ENCODE measurements around the gene SBK2. TPM values are rescaled to one million over a fixed set of nuclear protein-coding genes. Genes with fewer than 3 reads are reported as not detected.

The SBK2 gene
- total and polyA plus RNA-seq, 12 donors: 0.39 to 14.1 (median 2.0) TPM

- DNase-seq (no peak), ATAC-seq (no peak)
- intact Hi-C loops (cut with DNase I): no loop called here
- H3K27me3 ChIP-seq: no peaks in the 10 kb centered on the region
- 85 to 86% methylated on average over 5 of the region's 5 CpGs for WGBS, 2 donors
- no peaks in the 10 kb centered on the region for H3K36me3 ChIP-seq
- H3K9me3 ChIP-seq: no peaks in the 10 kb centered on the region
- no peak for TF ChIP-seq CTCF (IDR thresholded peaks at IDR 0.05)
- no peak overlapping the region for H3K4me3 ChIP-seq
- H3K4me1 ChIP-seq: no peaks in the 10 kb centered on the region
- no peak overlapping the region for H3K27ac ChIP-seq
Measured at GRCh38 chr19:55538132-55538531, 1.2 kb upstream of the SBK2 start.

- DNase-seq: no peak
- no peaks in the 10 kb centered on the region for H3K4me1 ChIP-seq
Measured at GRCh38 chr19:55537741-55538111, 793 bp upstream of the SBK2 start.

GRCh38 chr19:55536366-55536765, 567 bp downstream of the SBK2 start:
- Histone ChIP-seq H3K4me3 (no peak overlapping the region), H3K27ac (no peak overlapping the region), H3K9me3 (no peaks in the 10 kb centered on the region), H3K27me3 (no peaks in the 10 kb centered on the region), H3K4me1 (no peaks in the 10 kb centered on the region), H3K36me3 (no peaks in the 10 kb centered on the region)
- DNase-seq: no peak
- intact Hi-C loops (cut with DNase I): no loop called here
- 94 to 97% methylated on average over 10 to 11 of the region's 11 CpGs for WGBS, 2 donors
- ATAC-seq: peak in 1 of 8 donors; percentile 5
- TF ChIP-seq CTCF (IDR thresholded peaks at IDR 0.05): no peak

More at GRCh38 chr19:55537741-55538111, 793 bp upstream of the SBK2 start:
- H3K27me3 ChIP-seq: no peaks in the 10 kb centered on the region
- H3K9me3 ChIP-seq: no peaks in the 10 kb centered on the region
- H3K36me3 ChIP-seq: no peaks in the 10 kb centered on the region
- no peak overlapping the region for H3K4me3 ChIP-seq
- intact Hi-C loops (cut with DNase I): no loop called here
- no peak for TF ChIP-seq CTCF (IDR thresholded peaks at IDR 0.05)
- H3K27ac ChIP-seq: no peak overlapping the region
- no peak for ATAC-seq
- WGBS, 2 donors: 57 to 61% methylated on average over 5 of the region's 5 CpGs

GRCh38 chr19:55535965-55536350, 975 bp downstream of the SBK2 start:
- no peak for DNase-seq
- Histone ChIP-seq H3K4me1 (no peaks in the 10 kb centered on the region), H3K27me3 (no peaks in the 10 kb centered on the region), H3K27ac (no peak overlapping the region), H3K36me3 (no peaks in the 10 kb centered on the region), H3K9me3 (no peaks in the 10 kb centered on the region), H3K4me3 (no peak overlapping the region)
- WGBS, 2 donors: 88 to 89% methylated on average over 22 of the region's 22 CpGs
- intact Hi-C loops (cut with DNase I): no loop called here
- ATAC-seq: no peak
- no peak for TF ChIP-seq CTCF (IDR thresholded peaks at IDR 0.05)
